Measurements from ENCODE around the gene ERI3. TPM values are rescaled to one million over a fixed set of nuclear protein-coding genes. Genes with fewer than 3 reads are reported as not detected.

The ERI3 gene
- total RNA-seq, 1 experiment from 2014 or later: 83.4 TPM

DNA sequence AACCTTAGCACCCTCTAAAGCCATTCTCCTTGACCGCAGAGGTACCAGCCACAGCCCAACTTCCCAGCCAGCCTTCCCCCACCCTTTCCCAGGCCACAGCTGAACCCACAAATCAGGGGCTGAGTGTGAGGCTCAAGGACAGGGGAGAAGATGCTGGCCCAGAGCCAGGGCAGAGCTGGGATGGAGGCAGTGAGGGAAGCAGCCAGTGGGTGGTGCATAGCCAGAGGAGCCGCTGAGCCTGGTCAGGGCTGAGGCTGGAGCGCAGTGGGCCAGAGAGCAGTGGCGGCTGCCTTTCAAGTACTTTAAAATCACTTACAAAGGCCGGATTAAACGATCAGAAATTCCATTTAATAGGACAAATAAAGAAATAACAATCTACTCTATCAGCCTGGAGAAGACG lies 105.5 kb downstream of the ERI3 start:
- TF ChIP-seq CTCF (IDR thresholded peaks at IDR 0.05; ENCODE audit: unreplicated experiment): no peak
- Mint-ChIP-seq H3K9me3 (ENCODE audit: unreplicated experiment) (no peaks in the 10 kb centered on the region), H3K4me3 (ENCODE audit: unreplicated experiment) (no peak overlapping the region), H3K4me1 (ENCODE audit: insufficient read depth, unreplicated experiment) (no peaks in the 10 kb centered on the region), H3K36me3 (ENCODE audit: insufficient read depth, unreplicated experiment) (peaks cover 10% of the 10 kb centered on the region), H3K27me3 (ENCODE audit: insufficient read depth, unreplicated experiment) (no peaks in the 10 kb centered on the region), H3K27ac (ENCODE audit: low read depth, unreplicated experiment) (no peak overlapping the region)
- no TSS peak for BruUV-seq (replicated peaks)
- DNase-seq (ENCODE audit: unreplicated experiment): no peak
- intact Hi-C loops (cut with micrococcal nuclease): no loop called here
- ChIA-PET CTCF (interaction anchor here (0.5 to 1.3 kb wide), 2 partner anchors 70 to 108 kb away, joined by 3 read pairs; no protein-coding TSS in a partner anchor), POLR2A (no interaction called here)

DNA sequence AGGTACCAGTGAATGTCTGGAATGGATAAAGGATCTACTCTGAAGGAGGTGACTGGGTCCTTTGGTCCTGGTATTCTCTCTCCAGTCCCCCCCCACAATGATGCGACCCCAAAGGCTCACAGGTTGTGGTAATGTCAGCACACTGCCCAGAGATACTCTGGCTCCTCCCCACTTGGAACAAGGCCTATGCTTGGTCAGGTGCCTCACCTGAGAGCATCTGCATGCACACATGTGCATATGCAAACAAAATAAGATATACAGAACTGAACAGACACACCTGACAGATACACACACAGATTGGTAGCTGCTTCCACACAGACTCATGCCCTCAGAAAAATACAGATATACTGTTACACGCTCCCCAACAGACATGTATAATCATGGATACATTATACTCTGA lies 108.3 kb downstream of the ERI3 start:
- Mint-ChIP-seq H3K27ac (ENCODE audit: low read depth, unreplicated experiment) (no peak overlapping the region), H3K27me3 (ENCODE audit: insufficient read depth, unreplicated experiment) (no peaks in the 10 kb centered on the region), H3K36me3 (ENCODE audit: insufficient read depth, unreplicated experiment) (peaks cover 10% of the 10 kb centered on the region), H3K4me3 (ENCODE audit: unreplicated experiment) (no peak overlapping the region), H3K4me1 (ENCODE audit: insufficient read depth, unreplicated experiment) (no peaks in the 10 kb centered on the region), H3K9me3 (ENCODE audit: unreplicated experiment) (no peaks in the 10 kb centered on the region)
- DNase-seq (ENCODE audit: unreplicated experiment): no peak
- POLR2A ChIA-PET: interaction anchor here (0.6 kb wide), 1 partner anchor 422 kb away, joined by 3 read pairs; no protein-coding TSS in a partner anchor
- TF ChIP-seq CTCF (IDR thresholded peaks at IDR 0.05; ENCODE audit: unreplicated experiment): no peak
- CTCF ChIA-PET: interaction anchor here (0.6 to 2.3 kb wide), 3 partner anchors 96 to 348 kb away, joined by 3 to 7 read pairs (median 4); no protein-coding TSS in a partner anchor
- no TSS peak for BruUV-seq (replicated peaks)
- intact Hi-C loops (cut with micrococcal nuclease): no loop called here

- ChIA-PET POLR2A (no interaction called here), CTCF (interaction anchor here (0.9 kb wide), 1 partner anchor 350 kb away, joined by 3 read pairs; no protein-coding TSS in a partner anchor)
- no peak for DNase-seq (ENCODE audit: unreplicated experiment)
- no peaks in the 10 kb centered on the region for H3K4me1 Mint-ChIP-seq (ENCODE audit: insufficient read depth, unreplicated experiment)
- H3K27me3 Mint-ChIP-seq (ENCODE audit: insufficient read depth, unreplicated experiment): no peaks in the 10 kb centered on the region
- H3K27ac Mint-ChIP-seq (ENCODE audit: low read depth, unreplicated experiment): no peak overlapping the region
- no peaks in the 10 kb centered on the region for H3K9me3 Mint-ChIP-seq (ENCODE audit: unreplicated experiment)
- no peak for TF ChIP-seq CTCF (IDR thresholded peaks at IDR 0.05; ENCODE audit: unreplicated experiment)
- no peak overlapping the region for H3K4me3 Mint-ChIP-seq (ENCODE audit: unreplicated experiment)
- peaks cover 19% of the 10 kb centered on the region for H3K36me3 Mint-ChIP-seq (ENCODE audit: insufficient read depth, unreplicated experiment)
- intact Hi-C loops (cut with micrococcal nuclease): no loop called here
- BruUV-seq (replicated peaks): no TSS peak
Observed at GRCh38 chr1:44244986-44245385, 110.1 kb downstream of the ERI3 start.

- ChIA-PET POLR2A (interaction anchor here (0.7 kb wide), 1 partner anchor 87 kb away, joined by 3 read pairs; no protein-coding TSS in a partner anchor), CTCF (no interaction called here)
- Mint-ChIP-seq H3K9me3 (ENCODE audit: unreplicated experiment) (no peaks in the 10 kb centered on the region), H3K4me3 (ENCODE audit: unreplicated experiment) (no peak overlapping the region), H3K4me1 (ENCODE audit: insufficient read depth, unreplicated experiment) (no peaks in the 10 kb centered on the region), H3K36me3 (ENCODE audit: insufficient read depth, unreplicated experiment) (peaks cover 25% of the 10 kb centered on the region), H3K27me3 (ENCODE audit: insufficient read depth, unreplicated experiment) (no peaks in the 10 kb centered on the region), H3K27ac (ENCODE audit: low read depth, unreplicated experiment) (no peak overlapping the region)
- intact Hi-C loops (cut with micrococcal nuclease): no loop called here
- BruUV-seq (replicated peaks): no TSS peak
- TF ChIP-seq CTCF (IDR thresholded peaks at IDR 0.05; ENCODE audit: unreplicated experiment): no peak
- DNase-seq (ENCODE audit: unreplicated experiment): no peak
Observed at GRCh38 chr1:44243782-44244495, 111.1 kb downstream of the ERI3 start.
